Glomerular visceral epithelial cell (primary cell): ENCODE data around the gene DCHS1.

ENCODE experiments used
- DNase-seq: peaks from one replicate; pipeline ENCODE4 v3.0.0-alpha.2; 2016; ENCODE audit errors: extremely low spot score

DCHS1 gene

GRCh38 chr11:6626971-6627761, 28.4 kb downstream of the DCHS1 start:
- no peak for DNase-seq

- no peak for DNase-seq
Observed at GRCh38 chr11:6625832-6626420, 29.7 kb downstream of the DCHS1 start.

- no peak for DNase-seq
Observed at GRCh38 chr11:6625156-6625831, 30.3 kb downstream of the DCHS1 start.

- no peak for DNase-seq
Observed at GRCh38 chr11:6623391-6624363, 31.9 kb downstream of the DCHS1 start.

- DNase-seq, result no peak
Observed at GRCh38 chr11:6622261-6623171, 33.1 kb downstream of the DCHS1 start.

- DNase-seq, result no peak
Observed at GRCh38 chr11:6621711-6622211, 33.8 kb downstream of the DCHS1 start.

- DNase-seq, result no peak
Observed at GRCh38 chr11:6620636-6621035, 35.0 kb downstream of the DCHS1 start.

- DNase-seq, result peak; percentile 89
Observed at GRCh38 chr11:6619004-6619745, 36.4 kb downstream of the DCHS1 start, which contains the start of gene TPP1. Gene TPP1 (minus strand): TSS chr11:6619422. CDS start chr11:6619400, 22 bp downstream.

- DNase-seq, result peak; percentile 24
Observed at GRCh38 chr11:6618117-6619003, 37.2 kb downstream of the DCHS1 start.

- DNase-seq, result no peak
Observed at GRCh38 chr11:6617315-6617781, 38.3 kb downstream of the DCHS1 start.

GRCh38 chr11:6616596-6617250, 38.9 kb downstream of the DCHS1 start:
- DNase-seq, result no peak

GRCh38 chr11:6615882-6616585, 39.6 kb downstream of the DCHS1 start:
- no peak for DNase-seq

- DNase-seq, result no peak
Observed at GRCh38 chr11:6615046-6615445, 40.6 kb downstream of the DCHS1 start.

GRCh38 chr11:6614446-6614845, 41.2 kb downstream of the DCHS1 start:
- DNase-seq, result no peak

GRCh38 chr11:6613496-6613895, 42.1 kb downstream of the DCHS1 start:
- no peak for DNase-seq

GRCh38 chr11:6612213-6613041, 43.2 kb downstream of the DCHS1 start, which contains the start of gene TAF10:
Gene TAF10 (minus strand): TSS chr11:6612216. CDS start chr11:6612189, 27 bp downstream.
- DNase-seq, result peak; percentile 96

- no peak for DNase-seq
Observed at GRCh38 chr11:6611963-6612212, 43.7 kb downstream of the DCHS1 start.
